ENCODE results near the gene HOXA4. TPM values are rescaled to one million over a fixed set of nuclear protein-coding genes. Genes with fewer than 3 reads are reported as not detected.

HOXA4 gene
- total and polyA plus RNA-seq, 2 of the 4 experiments (the other 2 are of a cell fraction) = 0.36 to 8.0 TPM

- 99% methylated on average over 13 of the region's 27 CpGs; no CpG with 5 or more reads in 1 of the 2 experiments for WGBS, 2 experiments (ENCODE audit: extremely low coverage in 2 of 2, insufficient read length in 1 of 2)
- in situ Hi-C loops (cut with MboI; ENCODE audit: low sequenced_read_pairs) (loop anchor here (5.0 kb wide), 2 partner anchors 792 to 1307 kb away; no protein-coding TSS in a partner anchor), intact Hi-C loops (cut with micrococcal nuclease) (loop anchor here (2.0 to 10.0 kb wide), 3 partner anchors 957 to 1905 kb away; partner anchors contain the start of genes CBX3 and HNRNPA2B1), dilution Hi-C loops (cut with HindIII; ENCODE audit: low sequenced_read_pairs, unreplicated experiment) (no loop called here)
- no peak overlapping the region for H3K18ac ChIP-seq (ENCODE audit: low read depth, low read length)
- no peak overlapping the region for H3K9ac ChIP-seq (ENCODE audit: low read depth, low read length)
- no peak overlapping the region for H4K5ac ChIP-seq (ENCODE audit: low read depth, low read length)
- H2AK9ac ChIP-seq (replicated peaks; ENCODE audit: low read depth, low read length, poor library complexity) = no peak overlapping the region
- no TSS peak for BruUV-seq (replicated peaks)
- H3K56ac ChIP-seq (ENCODE audit: extremely low read depth, insufficient read depth, low read length) = no peak overlapping the region
- no peak for ATAC-seq (ENCODE audit: low read depth)
- H3K4me3 ChIP-seq (ENCODE audit: insufficient read depth, low read depth, low read length) = no peak overlapping the region
- ChIA-PET CTCF (interaction anchor here (1.3 kb wide), 1 partner anchor 790 kb away, joined by 4 read pairs; no protein-coding TSS in a partner anchor), POLR2A (ENCODE audit: unreplicated experiment) (no interaction called here)
- H3K23ac ChIP-seq (ENCODE audit: low read depth, low read length) = no peak overlapping the region
- no peak overlapping the region for H2BK15ac ChIP-seq (ENCODE audit: low read depth, low read length)
- H3K27me3 ChIP-seq (ENCODE audit: control insufficient read depth, insufficient read depth, low read length) = peaks cover 16% of the 10 kb centered on the region
- no peak overlapping the region for H2BK20ac ChIP-seq (ENCODE audit: low read depth, low read length)
- H2BK5ac ChIP-seq (ENCODE audit: low read depth, low read length, poor library complexity, severe bottlenecking) = no peak overlapping the region
- H2BK120ac ChIP-seq (ENCODE audit: low read depth, low read length) = no peak overlapping the region
- no peaks in the 10 kb centered on the region for H3K9me1 ChIP-seq (ENCODE audit: insufficient read depth, low read length)
- no peaks in the 10 kb centered on the region for H3K9me3 ChIP-seq (ENCODE audit: control insufficient read depth, insufficient read depth, low read length)
- 0 out of 4 replicates have a peak, but pooled peaks cover 0 to 4% of the 10 kb centered on the region in 2 experiments for H3K79me1 ChIP-seq (ENCODE audit: low read depth in 1 of 2, low read length in 2 of 2)
- no peak for DNase-seq
- H2AFZ ChIP-seq (replicated peaks; ENCODE audit: low read length, poor library complexity) = peak overlapping the region; percentile 14
- H3K4me1 ChIP-seq (ENCODE audit: control insufficient read depth, insufficient read depth, low read length) = peaks cover 1% of the 10 kb centered on the region; the same call in 1 of the 2 replicates
- no peak overlapping the region for H3K14ac ChIP-seq (replicated peaks; ENCODE audit: low read depth, low read length)
- H4K91ac ChIP-seq (ENCODE audit: insufficient read depth, low read depth, low read length) = no peak overlapping the region
- no peak overlapping the region for H3K4me2 ChIP-seq (ENCODE audit: low read depth, low read length)
- no peaks in the 10 kb centered on the region for H4K20me1 ChIP-seq (ENCODE audit: insufficient read depth, low read length)
- H4K8ac ChIP-seq (ENCODE audit: low read depth in 2 of 2, low read length in 2 of 2) = no peak overlapping the region
- no peak overlapping the region for H2AK5ac ChIP-seq (ENCODE audit: low read depth, low read length)
- H3K4ac ChIP-seq (ENCODE audit: low read depth, low read length) = no peak overlapping the region
- no peak overlapping the region for H3K27ac ChIP-seq (ENCODE audit: insufficient read depth, low read length)
- no peaks in the 10 kb centered on the region for H3K36me3 ChIP-seq (ENCODE audit: control insufficient read depth, insufficient read depth, low read length)
- no peak for TF ChIP-seq FOS (IDR thresholded peaks at IDR 0.05; ENCODE audit: low read depth, low read length)
- TF ChIP-seq CHD1 (IDR thresholded peaks at IDR 0.05; ENCODE audit: low read depth, low read length) = no peak
- no peak for TF ChIP-seq MXI1 (IDR thresholded peaks at IDR 0.05; ENCODE audit: borderline replicate concordance, low read depth, low read length)
- TF ChIP-seq CEBPB (IDR thresholded peaks at IDR 0.05; ENCODE audit: low read depth, low read length) = no peak
- no peak for TF ChIP-seq NFE2L2 (IDR thresholded peaks at IDR 0.05; ENCODE audit: low read depth, low read length)
- TF ChIP-seq MAFK (IDR thresholded peaks at IDR 0.05; ENCODE audit: low read depth, low read length) = no peak
- no peak for TF ChIP-seq RAD21 (IDR thresholded peaks at IDR 0.05; ENCODE audit: low read length)
- no peak for TF ChIP-seq POLR2A (IDR thresholded peaks at IDR 0.05; ENCODE audit: low read depth, low read length)
- no peak for TF ChIP-seq SMC3 (IDR thresholded peaks at IDR 0.05; ENCODE audit: low read depth, low read length)
- no peak for TF ChIP-seq RFX5 (IDR thresholded peaks at IDR 0.05; ENCODE audit: low read depth, low read length)
- TF ChIP-seq, protein P1, sequence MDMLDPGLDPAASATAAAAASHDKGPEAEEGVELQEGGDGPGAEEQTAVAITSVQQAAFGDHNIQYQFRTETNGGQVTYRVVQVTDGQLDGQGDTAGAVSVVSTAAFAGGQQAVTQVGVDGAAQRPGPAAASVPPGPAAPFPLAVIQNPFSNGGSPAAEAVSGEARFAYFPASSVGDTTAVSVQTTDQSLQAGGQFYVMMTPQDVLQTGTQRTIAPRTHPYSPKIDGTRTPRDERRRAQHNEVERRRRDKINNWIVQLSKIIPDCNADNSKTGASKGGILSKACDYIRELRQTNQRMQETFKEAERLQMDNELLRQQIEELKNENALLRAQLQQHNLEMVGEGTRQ (IDR thresholded peaks at IDR 0.05; ENCODE audit: low read depth, low read length) = no peak
- TF ChIP-seq BHLHE40 (IDR thresholded peaks at IDR 0.05; ENCODE audit: low read depth, low read length) = no peak
- TF ChIP-seq, protein P2, sequence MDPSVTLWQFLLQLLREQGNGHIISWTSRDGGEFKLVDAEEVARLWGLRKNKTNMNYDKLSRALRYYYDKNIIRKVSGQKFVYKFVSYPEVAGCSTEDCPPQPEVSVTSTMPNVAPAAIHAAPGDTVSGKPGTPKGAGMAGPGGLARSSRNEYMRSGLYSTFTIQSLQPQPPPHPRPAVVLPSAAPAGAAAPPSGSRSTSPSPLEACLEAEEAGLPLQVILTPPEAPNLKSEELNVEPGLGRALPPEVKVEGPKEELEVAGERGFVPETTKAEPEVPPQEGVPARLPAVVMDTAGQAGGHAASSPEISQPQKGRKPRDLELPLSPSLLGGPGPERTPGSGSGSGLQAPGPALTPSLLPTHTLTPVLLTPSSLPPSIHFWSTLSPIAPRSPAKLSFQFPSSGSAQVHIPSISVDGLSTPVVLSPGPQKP (IDR thresholded peaks at IDR 0.05; ENCODE audit: borderline replicate concordance, low read depth, low read length) = no peak
- no peak for TF ChIP-seq MAZ (IDR thresholded peaks at IDR 0.05; ENCODE audit: borderline replicate concordance, low read depth, low read length)
These were observed 28.9 kb upstream of the HOXA4 start for GRCh38 chr7:27159266-27160144.

Measured in IMR-90 (cell line).